HepG2 (cell line): ENCODE measurements around the gene KIF1C. TPM values are rescaled to one million over a fixed set of nuclear protein-coding genes. Genes with fewer than 3 reads are reported as not detected.

Source experiments
- BRD4 ChIP-seq: sonication (generic); formaldehyde crosslinking; IDR thresholded peaks from 2 replicates; pipeline ENCODE4 v1.4.0; 2020; ENCODE audit warnings: missing genetic modification reagents
- ESRRA ChIP-seq: sonication (generic); formaldehyde crosslinking; IDR thresholded peaks from 2 replicates; pipeline ENCODE4 v1.5.1; 2020; ENCODE audit warnings: mild to moderate bottlenecking, low read depth, missing genetic modification reagents
- MED13 ChIP-seq: sonication (generic); formaldehyde crosslinking; IDR thresholded peaks from 2 replicates; pipeline ENCODE4 v1.5.0; 2020; ENCODE audit warnings: missing genetic modification reagents
- POLR2A ChIP-seq, 2 experiments: IDR thresholded peaks; 2 replicates each; pipeline ENCODE4 v1.6.1; 2011; ENCODE audit warnings: low read depth in 2 of 2, low read length in 2 of 2, mild to moderate bottlenecking in 1 of 2, moderate library complexity in 1 of 2; ENCODE audit not compliant: insufficient read depth in 1 of 2
- POLR2AphosphoS5 ChIP-seq: IDR thresholded peaks from 2 replicates; pipeline ENCODE4 v1.6.1; 2012; ENCODE audit warnings: low read depth, low read length
- TGIF2 ChIP-seq: IDR thresholded peaks from 2 replicates; pipeline ENCODE4 v1.6.1; 2016; ENCODE audit warnings: control low read depth, missing compliant biosample characterization
- ZNF251 ChIP-seq: sonication (generic); formaldehyde crosslinking; IDR thresholded peaks from 2 replicates; pipeline ENCODE4 v1.9.0; 2021; ENCODE audit warnings: mild to moderate bottlenecking, missing genetic modification reagents
- ZNF274 ChIP-seq: sonication (generic); formaldehyde crosslinking; IDR thresholded peaks from 2 replicates; pipeline ENCODE4 v1.5.1; 2020; ENCODE audit warnings: mild to moderate bottlenecking, missing genetic modification reagents
- ZNF558 ChIP-seq: sonication (generic); formaldehyde crosslinking; IDR thresholded peaks from 2 replicates; pipeline ENCODE4 v1.9.0; 2022; ENCODE audit warnings: mild to moderate bottlenecking, missing genetic modification reagents, borderline replicate concordance
- polyA plus RNA-seq, 8 experiments: library from polyadenylated mRNA; depleted of rRNA in 3 of 8; stranded (reverse) in 7 of 8; unstranded in 1 of 8; fragments of >200 nt; fragmentation: Illumina TruSeq in 4 of 8; extraction: Trizol in 4 of 8; gene quantifications; 2 replicates each; pipeline versions ENCODE4 v1.2.1 to v1.2.3, GENCODE V29; 2011 to 2016; ENCODE audit warnings: low read depth in 4 of 8, missing spikeins in 1 of 8, mixed read lengths in 1 of 8; ENCODE audit not compliant: insufficient read depth in 1 of 8
- total RNA-seq, 5 experiments: library from RNA; depleted of rRNA; stranded (reverse); fragments of >200 nt; fragmentation: Illumina TruSeq; extraction: Trizol; gene quantifications; 2 replicates each; pipeline ENCODE4 v1.2.3, GENCODE V29; 2016; ENCODE audit warnings: low read depth in 1 of 5
- TF ChIP-seq, protein P1 (sequence below): sonication (generic); formaldehyde crosslinking; IDR thresholded peaks from 2 replicates; pipeline ENCODE4 v1.8.1; 2023; ENCODE audit warnings: mild to moderate bottlenecking, missing genetic modification reagents, borderline replicate concordance
- TF ChIP-seq, protein P2 (sequence below): sonication (generic); formaldehyde crosslinking; IDR thresholded peaks from 2 replicates; pipeline ENCODE4 v1.4.0; 2020; ENCODE audit warnings: missing genetic modification reagents
- TF ChIP-seq, protein P3 (sequence below): IDR thresholded peaks from 2 replicates; pipeline ENCODE4 v1.6.1; 2012; ENCODE audit warnings: inconsistent platforms
- TF ChIP-seq, protein P4 (sequence below): IDR thresholded peaks from 2 replicates; pipeline ENCODE4 v1.6.1; 2016; ENCODE audit warnings: missing compliant biosample characterization, missing genetic modification reagents, borderline replicate concordance

The KIF1C gene
- total and polyA plus RNA-seq, 2 of the 13 experiments (the other 11 are each of a cell fraction or from before 2014, with no cell fraction given): 70.0 to 104 TPM

DNA sequence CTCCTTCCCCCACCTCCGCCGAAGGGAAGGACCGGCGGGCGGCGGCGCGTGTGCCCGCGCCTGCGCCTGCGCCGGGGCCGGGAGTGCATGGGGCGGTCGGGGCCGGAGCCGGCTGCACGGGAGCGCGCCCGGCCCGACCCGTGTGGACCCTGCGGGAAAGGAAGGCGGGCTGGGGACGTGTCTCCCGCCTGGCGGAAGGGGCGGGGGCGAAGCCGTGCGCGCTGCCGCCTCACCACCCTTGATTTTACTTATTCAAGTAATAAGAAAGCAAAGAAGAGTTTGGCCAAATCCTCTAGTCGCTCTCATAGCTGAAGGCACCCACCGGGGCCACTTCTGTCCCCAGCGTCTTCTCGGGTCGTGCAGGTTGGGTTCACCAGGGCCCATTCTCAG, 48.8 kb upstream of the KIF1C start (continued):
- TF ChIP-seq BRD4 (peak; percentile 20; the same call in 1 of the 2 replicates), ZNF558 (no peak), POLR2A (IDR thresholded peaks at IDR 0.05; ENCODE audit: insufficient read depth in 1 of 2, low read depth in 2 of 2, low read length in 2 of 2) (peak; percentile 50 to 64; a peak in 3 of 4 replicates), POLR2AphosphoS5 (no peak), TGIF2 (CRISPR knock-in tag) (peak; percentile 33; the same call in 1 of the 2 replicates), ZNF251 (no peak), ESRRA (no peak), ZNF274 (CRISPR knock-in tag) (no peak), MED13 (CRISPR knock-in tag) (0 out of 2 replicates have a peak, but pooled peaks have one; percentile 4)
- TF ChIP-seq, protein P1, sequence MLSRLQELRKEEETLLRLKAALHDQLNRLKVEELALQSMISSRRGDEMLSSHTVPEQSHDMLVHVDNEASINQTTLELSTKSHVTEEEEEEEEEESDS (CRISPR knock-in tag): no peak
- TF ChIP-seq, protein P2, sequence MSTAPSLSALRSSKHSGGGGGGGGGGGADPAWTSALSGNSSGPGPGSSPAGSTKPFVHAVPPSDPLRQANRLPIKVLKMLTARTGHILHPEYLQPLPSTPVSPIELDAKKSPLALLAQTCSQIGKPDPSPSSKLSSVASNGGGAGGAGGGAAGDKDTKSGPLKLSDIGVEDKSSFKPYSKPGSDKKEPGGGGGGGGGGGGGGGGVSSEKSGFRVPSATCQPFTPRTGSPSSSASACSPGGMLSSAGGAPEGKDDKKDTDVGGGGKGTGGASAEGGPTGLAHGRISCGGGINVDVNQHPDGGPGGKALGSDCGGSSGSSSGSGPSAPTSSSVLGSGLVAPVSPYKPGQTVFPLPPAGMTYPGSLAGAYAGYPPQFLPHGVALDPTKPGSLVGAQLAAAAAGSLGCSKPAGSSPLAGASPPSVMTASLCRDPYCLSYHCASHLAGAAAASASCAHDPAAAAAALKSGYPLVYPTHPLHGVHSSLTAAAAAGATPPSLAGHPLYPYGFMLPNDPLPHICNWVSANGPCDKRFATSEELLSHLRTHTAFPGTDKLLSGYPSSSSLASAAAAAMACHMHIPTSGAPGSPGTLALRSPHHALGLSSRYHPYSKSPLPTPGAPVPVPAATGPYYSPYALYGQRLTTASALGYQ (CRISPR knock-in tag): peak; percentile 8; the same call in 1 of the 2 replicates
- TF ChIP-seq, protein P3, sequence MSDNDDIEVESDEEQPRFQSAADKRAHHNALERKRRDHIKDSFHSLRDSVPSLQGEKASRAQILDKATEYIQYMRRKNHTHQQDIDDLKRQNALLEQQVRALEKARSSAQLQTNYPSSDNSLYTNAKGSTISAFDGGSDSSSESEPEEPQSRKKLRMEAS: peak; percentile 57; the same call in 1 of the 2 replicates
- TF ChIP-seq, protein P4, sequence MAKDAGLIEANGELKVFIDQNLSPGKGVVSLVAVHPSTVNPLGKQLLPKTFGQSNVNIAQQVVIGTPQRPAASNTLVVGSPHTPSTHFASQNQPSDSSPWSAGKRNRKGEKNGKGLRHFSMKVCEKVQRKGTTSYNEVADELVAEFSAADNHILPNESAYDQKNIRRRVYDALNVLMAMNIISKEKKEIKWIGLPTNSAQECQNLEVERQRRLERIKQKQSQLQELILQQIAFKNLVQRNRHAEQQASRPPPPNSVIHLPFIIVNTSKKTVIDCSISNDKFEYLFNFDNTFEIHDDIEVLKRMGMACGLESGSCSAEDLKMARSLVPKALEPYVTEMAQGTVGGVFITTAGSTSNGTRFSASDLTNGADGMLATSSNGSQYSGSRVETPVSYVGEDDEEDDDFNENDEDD (CRISPR knock-in tag): peak; percentile 37; the same call in 1 of the 2 replicates
